GM12892 (cell line): ENCODE measurements around the gene RNF40.

Experiments
- POLR2A ChIP-seq: IDR thresholded peaks from 2 replicates; pipeline ENCODE4 v1.6.1; 2011; ENCODE audit warnings: low read depth, low read length, control low read depth
- POLR2AphosphoS5 ChIP-seq: IDR thresholded peaks from 2 replicates; pipeline ENCODE4 v1.6.1; 2011; ENCODE audit warnings: low read depth, low read length, control low read depth
- TAF1 ChIP-seq: IDR thresholded peaks from 2 replicates; pipeline ENCODE4 v1.6.1; 2011; ENCODE audit warnings: low read depth, mild to moderate bottlenecking, control low read depth, low read length, borderline replicate concordance

- TF ChIP-seq POLR2A (0 out of 2 replicates have a peak, but pooled peaks have one; percentile 2), POLR2AphosphoS5 (no peak; the same call in 1 of the 2 replicates), TAF1 (no peak)
Measured at GRCh38 chr16:30755955-30756780, 6.0 kb upstream of the RNF40 start.
